Neural cell (in vitro differentiated cells): ENCODE measurements around the gene ARFGAP3.

ENCODE experiments used
- EP300 ChIP-seq: fragments of 450-650 bp; conservative IDR thresholded peaks from 2 replicates; pipeline ENCODE4 v1.6.1; 2014; ENCODE audit warnings: antibody characterized with exemption, mild to moderate bottlenecking, moderate library complexity; ENCODE audit not compliant: poor library complexity, severe bottlenecking
- EZH2 ChIP-seq: fragments of 200-600, 300-800 bp; shearing (Covaris generic), sonication (generic); IDR thresholded peaks from 2 replicates; pipeline ENCODE4 v1.6.1; 2014; ENCODE audit warnings: antibody characterized with exemption, low read length, borderline replicate concordance, mild to moderate bottlenecking; ENCODE audit not compliant: insufficient read depth, poor library complexity, severe bottlenecking
- MXI1 ChIP-seq: fragments of 450-650 bp; conservative IDR thresholded peaks from 2 replicates; pipeline ENCODE4 v1.6.1; 2014; ENCODE audit warnings: antibody characterized with exemption, mild to moderate bottlenecking; ENCODE audit not compliant: poor library complexity, severe bottlenecking
- POLR2AphosphoS5 ChIP-seq: IDR thresholded peaks from 2 replicates; pipeline ENCODE4 v1.6.1; 2012
- SMC3 ChIP-seq: fragments of 450-650 bp; conservative IDR thresholded peaks from 2 replicates; pipeline ENCODE4 v1.6.1; 2014; ENCODE audit warnings: antibody characterized with exemption, mild to moderate bottlenecking, moderate library complexity; ENCODE audit not compliant: poor library complexity
- TAF1 ChIP-seq: IDR thresholded peaks from 2 replicates; pipeline ENCODE4 v1.6.1; 2012; ENCODE audit warnings: low read depth
- TF ChIP-seq, protein P1 (sequence below): fragments of 450-650 bp; IDR thresholded peaks from 2 replicates; pipeline ENCODE4 v1.5.1; 2014; ENCODE audit warnings: antibody characterized with exemption, mild to moderate bottlenecking, moderate library complexity; ENCODE audit not compliant: poor library complexity, severe bottlenecking
- TF ChIP-seq, protein P2 (sequence below): IDR thresholded peaks from 2 replicates; pipeline ENCODE4 v1.6.1; 2012; ENCODE audit warnings: borderline replicate concordance

DNA sequence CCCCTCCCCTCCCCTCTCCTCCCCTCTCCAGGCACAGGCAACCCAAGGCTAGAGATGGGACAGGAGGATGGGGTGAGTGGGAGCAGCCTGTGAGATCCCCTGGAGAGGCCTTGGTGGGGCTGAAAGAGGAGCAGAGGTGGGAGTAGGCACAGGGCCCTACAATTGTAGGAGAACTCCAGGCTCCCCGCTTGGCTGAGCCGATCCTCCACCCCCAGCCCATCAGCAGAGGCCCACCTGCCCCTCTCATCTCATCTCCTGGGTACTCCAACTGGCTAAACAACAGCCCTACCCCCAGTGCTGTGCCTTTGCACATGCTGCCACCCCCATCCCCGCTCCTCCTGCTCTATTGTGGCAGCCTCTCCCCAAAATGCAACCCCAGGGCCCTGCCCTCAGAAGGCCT is 84.4 kb downstream of the ARFGAP3 start:
- TF ChIP-seq, protein P1, sequence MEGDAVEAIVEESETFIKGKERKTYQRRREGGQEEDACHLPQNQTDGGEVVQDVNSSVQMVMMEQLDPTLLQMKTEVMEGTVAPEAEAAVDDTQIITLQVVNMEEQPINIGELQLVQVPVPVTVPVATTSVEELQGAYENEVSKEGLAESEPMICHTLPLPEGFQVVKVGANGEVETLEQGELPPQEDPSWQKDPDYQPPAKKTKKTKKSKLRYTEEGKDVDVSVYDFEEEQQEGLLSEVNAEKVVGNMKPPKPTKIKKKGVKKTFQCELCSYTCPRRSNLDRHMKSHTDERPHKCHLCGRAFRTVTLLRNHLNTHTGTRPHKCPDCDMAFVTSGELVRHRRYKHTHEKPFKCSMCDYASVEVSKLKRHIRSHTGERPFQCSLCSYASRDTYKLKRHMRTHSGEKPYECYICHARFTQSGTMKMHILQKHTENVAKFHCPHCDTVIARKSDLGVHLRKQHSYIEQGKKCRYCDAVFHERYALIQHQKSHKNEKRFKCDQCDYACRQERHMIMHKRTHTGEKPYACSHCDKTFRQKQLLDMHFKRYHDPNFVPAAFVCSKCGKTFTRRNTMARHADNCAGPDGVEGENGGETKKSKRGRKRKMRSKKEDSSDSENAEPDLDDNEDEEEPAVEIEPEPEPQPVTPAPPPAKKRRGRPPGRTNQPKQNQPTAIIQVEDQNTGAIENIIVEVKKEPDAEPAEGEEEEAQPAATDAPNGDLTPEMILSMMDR: no peak
- TF ChIP-seq EZH2: no peak
- no peak for TF ChIP-seq SMC3
- TF ChIP-seq MXI1: no peak
- TF ChIP-seq EP300: no peak
- TF ChIP-seq POLR2AphosphoS5: no peak
- TF ChIP-seq TAF1: no peak
- TF ChIP-seq, protein P2, sequence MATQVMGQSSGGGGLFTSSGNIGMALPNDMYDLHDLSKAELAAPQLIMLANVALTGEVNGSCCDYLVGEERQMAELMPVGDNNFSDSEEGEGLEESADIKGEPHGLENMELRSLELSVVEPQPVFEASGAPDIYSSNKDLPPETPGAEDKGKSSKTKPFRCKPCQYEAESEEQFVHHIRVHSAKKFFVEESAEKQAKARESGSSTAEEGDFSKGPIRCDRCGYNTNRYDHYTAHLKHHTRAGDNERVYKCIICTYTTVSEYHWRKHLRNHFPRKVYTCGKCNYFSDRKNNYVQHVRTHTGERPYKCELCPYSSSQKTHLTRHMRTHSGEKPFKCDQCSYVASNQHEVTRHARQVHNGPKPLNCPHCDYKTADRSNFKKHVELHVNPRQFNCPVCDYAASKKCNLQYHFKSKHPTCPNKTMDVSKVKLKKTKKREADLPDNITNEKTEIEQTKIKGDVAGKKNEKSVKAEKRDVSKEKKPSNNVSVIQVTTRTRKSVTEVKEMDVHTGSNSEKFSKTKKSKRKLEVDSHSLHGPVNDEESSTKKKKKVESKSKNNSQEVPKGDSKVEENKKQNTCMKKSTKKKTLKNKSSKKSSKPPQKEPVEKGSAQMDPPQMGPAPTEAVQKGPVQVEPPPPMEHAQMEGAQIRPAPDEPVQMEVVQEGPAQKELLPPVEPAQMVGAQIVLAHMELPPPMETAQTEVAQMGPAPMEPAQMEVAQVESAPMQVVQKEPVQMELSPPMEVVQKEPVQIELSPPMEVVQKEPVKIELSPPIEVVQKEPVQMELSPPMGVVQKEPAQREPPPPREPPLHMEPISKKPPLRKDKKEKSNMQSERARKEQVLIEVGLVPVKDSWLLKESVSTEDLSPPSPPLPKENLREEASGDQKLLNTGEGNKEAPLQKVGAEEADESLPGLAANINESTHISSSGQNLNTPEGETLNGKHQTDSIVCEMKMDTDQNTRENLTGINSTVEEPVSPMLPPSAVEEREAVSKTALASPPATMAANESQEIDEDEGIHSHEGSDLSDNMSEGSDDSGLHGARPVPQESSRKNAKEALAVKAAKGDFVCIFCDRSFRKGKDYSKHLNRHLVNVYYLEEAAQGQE: no peak
